Activated CD8-positive, alpha-beta memory T cell treated with anti-CD3 and anti-CD28 coated beads for 1 hour (primary cell): ENCODE results near the gene YPEL4.
"Not testable (repeated sequence)": the region's sequence is repeated elsewhere in the genome, so short reads cannot be mapped to it uniquely, and the experiment has no call there.

Experiments
- DNase-seq, 2 donors: peaks; one replicate each; pipeline ENCODE4 v3.0.0-alpha.2; 2020; ENCODE audit warnings: low read depth in 1 of 2; ENCODE audit errors: extremely low read depth in 1 of 2

Gene YPEL4

GRCh38 chr11:57649826-57650738 lies at the start of gene YPEL4:
Gene YPEL4 (minus strand): TSS chr11:57649912. CDS start chr11:57647107, 2,805 bp downstream.
- DNase-seq: peak; percentile 46 to 61

DNA sequence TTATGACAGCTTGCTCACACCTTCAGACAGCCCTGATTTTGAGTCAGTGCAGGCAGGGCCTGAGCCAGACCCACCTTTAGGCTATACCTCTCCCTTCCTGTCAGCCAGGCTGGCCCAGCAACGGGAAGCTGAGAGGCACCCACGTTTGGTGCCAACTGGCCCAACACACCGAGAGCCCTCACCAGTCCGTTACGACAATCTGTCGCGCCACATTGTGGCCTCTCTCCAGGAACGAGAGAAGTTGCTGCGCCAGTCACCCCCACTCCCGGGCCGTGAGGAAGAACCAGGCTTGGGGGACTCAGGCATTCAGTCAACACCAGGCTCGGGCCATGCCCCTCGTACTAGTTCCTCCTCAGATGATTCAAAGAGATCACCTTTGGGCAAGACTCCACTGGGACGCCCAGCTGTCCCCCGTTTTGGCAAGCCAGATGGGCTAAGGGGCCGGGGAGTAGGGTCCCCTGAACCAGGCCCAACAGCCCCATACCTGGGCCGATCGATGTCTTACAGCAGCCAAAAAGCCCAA lies 49.2 kb upstream of the YPEL4 start:
- DNase-seq: no peak

DNA sequence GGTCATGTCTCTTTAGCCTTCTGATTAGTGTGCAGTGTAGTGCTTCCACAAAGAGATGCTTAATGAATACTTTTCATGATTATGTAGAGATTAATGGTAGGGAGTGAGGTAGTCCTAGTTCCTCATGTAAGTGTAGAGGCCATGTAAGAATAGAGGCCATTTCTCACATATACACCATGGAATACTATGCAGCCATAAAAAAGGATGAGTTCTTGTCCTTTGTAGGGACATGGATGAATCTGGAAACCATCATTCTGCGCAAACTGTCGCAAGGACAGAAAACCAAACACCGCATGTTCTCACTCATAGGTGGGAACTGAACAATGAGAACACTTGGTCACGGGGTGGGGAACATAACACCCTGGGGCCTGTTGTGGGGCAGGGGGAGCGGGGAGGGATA lies 40.8 kb upstream of the YPEL4 start:
- DNase-seq: not testable (repeated sequence)

- no peak for DNase-seq
Observed at GRCh38 chr11:57681168-57681567, 31.5 kb upstream of the YPEL4 start.

GRCh38 chr11:57680552-57680874 lies 30.8 kb upstream of the YPEL4 start:
- no peak for DNase-seq

DNA sequence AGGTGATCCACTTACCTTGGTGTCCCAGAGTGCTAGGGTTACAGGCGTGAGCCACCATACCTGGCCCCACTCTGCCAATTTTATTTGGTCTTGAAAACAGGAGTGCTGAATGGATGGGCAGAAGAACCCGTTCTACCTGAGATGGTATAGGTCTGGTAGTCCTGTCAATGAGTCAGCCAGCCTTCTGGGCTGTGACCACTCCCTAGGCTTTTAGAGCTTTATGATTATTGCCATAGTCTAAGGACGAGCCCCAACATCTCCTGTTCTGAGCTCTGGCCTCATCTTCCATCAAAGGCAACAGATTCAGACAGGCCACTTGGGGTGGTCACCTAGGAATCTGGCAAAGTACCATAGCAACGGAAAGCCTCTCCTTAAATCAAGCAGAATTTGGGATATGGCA lies 29.7 kb upstream of the YPEL4 start:
- no peak for DNase-seq

GRCh38 chr11:57675176-57675941 lies 25.6 kb upstream of the YPEL4 start:
- no peak for DNase-seq

GRCh38 chr11:57674251-57674650 lies 24.5 kb upstream of the YPEL4 start:
- DNase-seq: no peak

DNA sequence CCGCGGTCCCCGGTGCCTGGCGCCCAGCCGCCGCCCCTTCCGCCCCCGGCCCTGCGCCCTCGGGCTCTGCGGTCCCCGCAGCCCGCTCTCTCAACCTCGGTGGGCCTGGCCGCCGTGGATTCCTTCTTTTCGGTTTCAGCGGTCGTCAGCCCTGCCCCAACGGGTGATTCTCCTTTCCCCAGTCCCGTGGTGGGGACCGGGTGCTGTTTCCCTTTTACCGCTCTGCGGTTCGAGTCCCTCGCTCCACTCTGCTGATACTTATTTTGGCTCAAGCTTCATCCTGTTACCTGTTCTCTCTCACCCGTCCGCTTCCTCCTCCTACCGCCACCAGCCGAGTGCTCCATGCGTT lies 18.7 kb upstream of the YPEL4 start:
- DNase-seq: no peak

GRCh38 chr11:57667736-57668433 lies 18.2 kb upstream of the YPEL4 start, which contains the start of gene ZDHHC5:
Gene ZDHHC5 (plus strand): TSS chr11:57668114. CDS start chr11:57673091, 4,977 bp downstream.
- peak; percentile 98 to 99 for DNase-seq

- peak; percentile 81 to 88 for DNase-seq
Observed at GRCh38 chr11:57667117-57667735, 17.5 kb upstream of the YPEL4 start.

DNA sequence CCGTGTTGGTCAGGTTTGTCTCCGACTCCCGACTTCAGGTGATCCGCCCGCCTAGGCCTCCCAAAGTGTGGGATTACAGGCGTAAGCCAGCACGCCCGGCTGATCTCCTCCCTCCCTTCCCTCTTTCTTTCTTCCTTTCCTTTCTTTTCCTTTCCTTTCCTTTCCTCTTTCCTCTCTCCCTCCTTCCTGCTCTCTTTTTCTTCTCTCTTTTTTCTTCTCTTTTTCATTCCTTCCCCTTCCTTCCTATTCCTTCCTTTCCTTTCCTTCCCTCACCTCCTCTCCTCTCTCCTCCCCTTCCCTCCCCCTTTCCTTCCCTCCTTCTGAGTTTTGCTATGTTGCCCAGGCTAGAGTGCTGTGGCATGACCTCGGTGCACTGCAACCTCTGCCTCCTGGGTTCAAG lies 14.3 kb upstream of the YPEL4 start:
- no peak for DNase-seq

- no peak for DNase-seq
Observed at GRCh38 chr11:57662893-57663292, 13.2 kb upstream of the YPEL4 start.

DNA sequence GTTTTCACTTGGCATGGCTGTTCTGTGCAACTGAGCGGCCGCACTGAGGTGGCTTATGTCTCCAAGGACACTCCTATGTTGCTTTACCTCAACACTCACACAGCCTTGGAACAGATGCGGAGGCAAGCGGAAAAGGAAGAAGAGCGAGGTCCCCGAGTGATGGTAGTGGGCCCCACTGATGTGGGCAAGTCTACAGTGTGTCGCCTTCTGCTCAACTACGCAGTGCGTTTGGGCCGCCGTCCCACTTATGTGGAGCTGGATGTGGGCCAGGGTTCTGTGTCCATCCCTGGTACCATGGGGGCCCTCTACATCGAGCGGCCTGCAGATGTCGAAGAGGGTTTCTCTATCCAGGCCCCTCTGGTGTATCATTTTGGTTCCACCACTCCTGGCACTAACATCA lies 10.0 kb upstream of the YPEL4 start:
- DNase-seq: no peak

DNA sequence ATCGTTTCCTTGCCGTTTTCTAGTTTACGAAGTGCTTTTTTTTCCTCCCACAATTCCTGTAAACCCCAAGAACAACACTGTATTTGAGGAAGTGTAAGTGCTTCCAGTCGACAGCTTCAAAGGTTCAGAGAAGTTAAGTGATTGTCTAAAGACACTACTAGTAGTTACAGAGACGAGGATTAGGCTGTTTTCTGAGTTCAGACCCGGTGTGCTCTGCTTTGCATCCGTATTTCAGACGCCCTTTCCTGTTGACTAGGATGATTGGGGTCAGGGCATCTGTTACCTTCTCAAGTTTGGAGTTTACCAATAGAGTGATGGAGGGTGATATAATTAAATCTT lies 8.3 kb upstream of the YPEL4 start:
- no peak for DNase-seq

GRCh38 chr11:57657194-57658022 lies 7.7 kb upstream of the YPEL4 start, which contains the start of gene CLP1:
Gene CLP1 (plus strand): TSS chr11:57657762. CDS start chr11:57659477, 1,715 bp downstream.
- peak; percentile 96 to 98 for DNase-seq

DNA sequence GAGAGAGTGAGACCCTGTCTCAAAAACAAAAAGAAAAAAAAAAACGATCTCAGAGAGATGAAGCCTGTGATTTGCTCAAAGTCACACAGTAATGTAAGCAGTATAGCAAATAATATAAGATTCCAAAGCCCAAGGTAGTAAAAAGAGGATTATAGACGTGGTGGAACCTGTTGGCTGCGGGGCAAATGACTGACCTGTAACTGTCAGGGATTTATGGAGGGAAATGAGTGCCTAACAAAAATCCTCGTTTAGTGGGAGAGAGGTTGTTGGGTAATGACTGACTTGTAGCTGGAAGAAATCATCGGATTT lies 7.1 kb upstream of the YPEL4 start:
- DNase-seq: no peak

- DNase-seq: no peak
Observed at GRCh38 chr11:57653163-57653562, 3.5 kb upstream of the YPEL4 start.

DNA sequence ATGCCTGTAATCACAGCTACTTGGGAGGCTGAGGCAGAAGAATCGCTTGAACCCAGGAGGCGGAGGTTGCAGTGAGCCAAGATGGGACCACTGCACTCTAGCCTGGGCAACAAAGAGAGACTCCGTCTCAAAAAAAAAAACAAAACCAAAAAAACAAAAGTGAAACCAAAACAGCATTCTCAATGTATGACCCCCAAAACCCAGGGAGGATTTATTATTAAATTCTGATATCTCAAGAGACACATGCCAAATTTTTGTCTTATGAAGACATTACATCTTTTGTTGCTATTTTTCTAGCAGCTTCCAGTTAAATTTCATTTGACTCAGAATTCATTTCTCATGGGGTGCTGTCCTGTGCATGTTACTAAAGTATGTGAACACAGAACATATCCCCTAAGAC lies 3.0 kb upstream of the YPEL4 start:
- no peak for DNase-seq

GRCh38 chr11:57652230-57652629 lies 2.5 kb upstream of the YPEL4 start:
- DNase-seq: not testable (repeated sequence)
